HepG2 (cell line): ENCODE results near the gene ZDHHC14. TPM values are rescaled to one million over a fixed set of nuclear protein-coding genes. Genes with fewer than 3 reads are reported as not detected.
A peak's percentile ranks its signal among the peaks of the same experiment; 100 is the strongest.

ENCODE experiments used
- AGO1 ChIP-seq: fragments of 200-400 bp; formaldehyde crosslinking; IDR thresholded peaks from 2 replicates; pipeline ENCODE4 v1.6.1; 2017; ENCODE audit warnings: mild to moderate bottlenecking, low read depth, low read length, moderate library complexity; ENCODE audit not compliant: poor library complexity, severe bottlenecking
- DNMT3B ChIP-seq: conservative IDR thresholded peaks from 2 replicates; pipeline ENCODE4 v1.6.1; 2016; ENCODE audit warnings: missing biosample characterization, control low read depth
- DPF2 ChIP-seq: sonication (generic); formaldehyde crosslinking; IDR thresholded peaks from 2 replicates; pipeline ENCODE4 v1.4.0; 2020; ENCODE audit warnings: mild to moderate bottlenecking, low read depth, missing genetic modification reagents, borderline replicate concordance
- HOXA7 ChIP-seq: sonication (generic); formaldehyde crosslinking; IDR thresholded peaks from 2 replicates; pipeline ENCODE4 v1.8.1; 2022; ENCODE audit warnings: mild to moderate bottlenecking, missing genetic modification reagents, moderate library complexity
- HOXD1 ChIP-seq: sonication (generic); formaldehyde crosslinking; IDR thresholded peaks from 2 replicates; pipeline ENCODE4 v1.5.0; 2020; ENCODE audit warnings: missing genetic modification reagents
- KLF13 ChIP-seq: sonication (generic); formaldehyde crosslinking; IDR thresholded peaks from 2 replicates; pipeline ENCODE4 v1.4.0; 2020; ENCODE audit warnings: mild to moderate bottlenecking, missing genetic modification reagents
- KMT2A ChIP-seq: sonication (generic); formaldehyde crosslinking; IDR thresholded peaks from 2 replicates; pipeline ENCODE4 v1.4.0; 2020; ENCODE audit warnings: missing genetic modification reagents
- MED13 ChIP-seq: sonication (generic); formaldehyde crosslinking; IDR thresholded peaks from 2 replicates; pipeline ENCODE4 v1.5.0; 2020; ENCODE audit warnings: missing genetic modification reagents
- PRMT3 ChIP-seq: sonication (generic); formaldehyde crosslinking; IDR thresholded peaks from 2 replicates; pipeline ENCODE4 v1.8.1; 2022; ENCODE audit warnings: low read depth, mild to moderate bottlenecking, moderate library complexity, missing genetic modification reagents, borderline replicate concordance
- TCF7 ChIP-seq: sonication (generic); IDR thresholded peaks from 2 replicates; pipeline ENCODE4 v1.6.1; 2016; ENCODE audit warnings: antibody characterized with exemption, low read depth
- TRIM24 ChIP-seq: sonication (generic); formaldehyde crosslinking; IDR thresholded peaks from 2 replicates; pipeline ENCODE4 v1.8.0; 2022; ENCODE audit warnings: mild to moderate bottlenecking, missing genetic modification reagents
- YY1 ChIP-seq: IDR thresholded peaks from 2 replicates; pipeline ENCODE4 v1.6.1; 2011; ENCODE audit warnings: low read length, low read depth, moderate library complexity, mild to moderate bottlenecking; ENCODE audit not compliant: insufficient read depth, insufficient replicate concordance
- ZMYM3 ChIP-seq: sonication (generic); formaldehyde crosslinking; IDR thresholded peaks from 2 replicates; pipeline ENCODE4 v1.5.1; 2020; ENCODE audit warnings: mild to moderate bottlenecking, missing genetic modification reagents
- ZNF292 ChIP-seq: sonication (generic); formaldehyde crosslinking; IDR thresholded peaks from 2 replicates; pipeline ENCODE4 v1.8.1; 2022; ENCODE audit warnings: mild to moderate bottlenecking, low read depth, missing genetic modification reagents, borderline replicate concordance
- ZNF296 ChIP-seq: sonication (generic); formaldehyde crosslinking; conservative IDR thresholded peaks from 2 replicates; pipeline ENCODE4 v1.5.0; 2020; ENCODE audit warnings: mild to moderate bottlenecking, missing genetic modification reagents
- ZNF543 ChIP-seq: sonication (generic); formaldehyde crosslinking; IDR thresholded peaks from 2 replicates; pipeline ENCODE4 v1.4.0; 2020; ENCODE audit warnings: mild to moderate bottlenecking, missing genetic modification reagents
- ZNF552 ChIP-seq: sonication (generic); formaldehyde crosslinking; IDR thresholded peaks from 2 replicates; pipeline ENCODE4 v1.9.0; 2022; ENCODE audit warnings: missing genetic modification reagents, mild to moderate bottlenecking, borderline replicate concordance
- polyA plus RNA-seq, 8 experiments: library from polyadenylated mRNA; depleted of rRNA in 3 of 8; stranded (reverse) in 7 of 8; unstranded in 1 of 8; fragments of >200 nt; fragmentation: Illumina TruSeq in 4 of 8; extraction: Trizol in 4 of 8; gene quantifications; 2 replicates each; pipeline versions ENCODE4 v1.2.1 to v1.2.3, GENCODE V29; 2011 to 2016; ENCODE audit warnings: low read depth in 4 of 8, missing spikeins in 1 of 8, mixed read lengths in 1 of 8; ENCODE audit not compliant: insufficient read depth in 1 of 8
- total RNA-seq, 5 experiments: library from RNA; depleted of rRNA; stranded (reverse); fragments of >200 nt; fragmentation: Illumina TruSeq; extraction: Trizol; gene quantifications; 2 replicates each; pipeline ENCODE4 v1.2.3, GENCODE V29; 2016; ENCODE audit warnings: low read depth in 1 of 5
- TF ChIP-seq, protein P1 (sequence below): IDR thresholded peaks from 2 replicates; pipeline ENCODE4 v1.6.1; 2016; ENCODE audit warnings: missing compliant biosample characterization, missing genetic modification reagents, borderline replicate concordance
- TF ChIP-seq, protein P2 (sequence below): sonication (generic); formaldehyde crosslinking; IDR thresholded peaks from 2 replicates; pipeline ENCODE4 v1.8.1; 2023; ENCODE audit warnings: missing genetic modification reagents, mild to moderate bottlenecking, borderline replicate concordance
- TF ChIP-seq, protein P3 (sequence below): sonication (generic); formaldehyde crosslinking; conservative IDR thresholded peaks from 2 replicates; pipeline ENCODE4 v1.4.0; 2020; ENCODE audit warnings: mild to moderate bottlenecking, missing genetic modification reagents, moderate library complexity
- TF ChIP-seq, protein P4 (sequence below): sonication (generic); formaldehyde crosslinking; IDR thresholded peaks from 2 replicates; pipeline ENCODE4 v1.4.0; 2020; ENCODE audit warnings: missing genetic modification reagents, mild to moderate bottlenecking, borderline replicate concordance

ZDHHC14 gene
- total and polyA plus RNA-seq, 2 of the 13 experiments (the other 11 are each of a cell fraction or from before 2014, with no cell fraction given): 3.7 to 9.5 TPM

DNA sequence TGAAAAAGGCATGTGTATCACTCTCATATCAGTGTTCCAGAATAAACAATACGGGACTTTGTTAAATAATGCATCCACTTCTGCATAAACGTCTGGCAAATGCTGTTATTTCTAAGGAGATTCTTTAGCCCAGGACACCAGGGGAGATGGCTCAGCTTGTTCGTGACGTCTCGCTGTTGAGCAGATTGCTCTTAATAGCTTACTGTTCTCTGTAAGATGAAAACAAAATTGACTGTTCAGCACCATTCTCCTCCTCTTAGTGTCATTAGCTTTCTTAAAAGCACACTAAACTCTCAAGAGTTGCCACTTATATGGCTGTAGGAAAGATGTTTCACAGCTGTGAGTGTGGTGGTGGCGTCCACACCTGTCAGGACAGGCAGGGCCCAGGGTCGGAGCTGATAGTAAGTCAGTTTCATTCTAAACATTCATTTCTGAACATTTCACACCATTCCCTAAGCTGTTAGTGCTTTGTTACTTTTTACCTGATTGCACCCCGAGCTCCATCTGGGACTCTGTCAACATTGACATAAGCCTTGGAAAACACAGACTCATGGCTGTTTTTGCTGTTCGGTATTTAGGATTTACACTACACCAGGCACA lies 132.1 kb downstream of the ZDHHC14 start (continued):
- TF ChIP-seq, protein P1, sequence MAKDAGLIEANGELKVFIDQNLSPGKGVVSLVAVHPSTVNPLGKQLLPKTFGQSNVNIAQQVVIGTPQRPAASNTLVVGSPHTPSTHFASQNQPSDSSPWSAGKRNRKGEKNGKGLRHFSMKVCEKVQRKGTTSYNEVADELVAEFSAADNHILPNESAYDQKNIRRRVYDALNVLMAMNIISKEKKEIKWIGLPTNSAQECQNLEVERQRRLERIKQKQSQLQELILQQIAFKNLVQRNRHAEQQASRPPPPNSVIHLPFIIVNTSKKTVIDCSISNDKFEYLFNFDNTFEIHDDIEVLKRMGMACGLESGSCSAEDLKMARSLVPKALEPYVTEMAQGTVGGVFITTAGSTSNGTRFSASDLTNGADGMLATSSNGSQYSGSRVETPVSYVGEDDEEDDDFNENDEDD: no peak
- TF ChIP-seq TCF7 (peak; percentile 72), PRMT3 (no peak), ZNF543 (CRISPR knock-in tag) (0 out of 2 replicates have a peak, but pooled peaks have one; percentile 42), HOXA7 (CRISPR knock-in tag) (no peak), KLF13 (CRISPR knock-in tag) (no peak), ZMYM3 (no peak), HOXD1 (CRISPR knock-in tag) (no peak), DNMT3B (CRISPR knock-in tag) (no peak), ZNF296 (CRISPR knock-in tag) (no peak), DPF2 (CRISPR knock-in tag) (peak; percentile 82), AGO1 (no peak), KMT2A (CRISPR knock-in tag) (peak; percentile 66), MED13 (no peak), YY1 (no peak), ZNF292 (peak; percentile 90; the same call in 1 of the 2 replicates), ZNF552 (CRISPR knock-in tag) (no peak), TRIM24 (CRISPR knock-in tag) (no peak)
- TF ChIP-seq, protein P2, sequence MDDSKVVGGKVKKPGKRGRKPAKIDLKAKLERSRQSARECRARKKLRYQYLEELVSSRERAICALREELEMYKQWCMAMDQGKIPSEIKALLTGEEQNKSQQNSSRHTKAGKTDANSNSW (CRISPR knock-in tag): no peak
- TF ChIP-seq, protein P3, sequence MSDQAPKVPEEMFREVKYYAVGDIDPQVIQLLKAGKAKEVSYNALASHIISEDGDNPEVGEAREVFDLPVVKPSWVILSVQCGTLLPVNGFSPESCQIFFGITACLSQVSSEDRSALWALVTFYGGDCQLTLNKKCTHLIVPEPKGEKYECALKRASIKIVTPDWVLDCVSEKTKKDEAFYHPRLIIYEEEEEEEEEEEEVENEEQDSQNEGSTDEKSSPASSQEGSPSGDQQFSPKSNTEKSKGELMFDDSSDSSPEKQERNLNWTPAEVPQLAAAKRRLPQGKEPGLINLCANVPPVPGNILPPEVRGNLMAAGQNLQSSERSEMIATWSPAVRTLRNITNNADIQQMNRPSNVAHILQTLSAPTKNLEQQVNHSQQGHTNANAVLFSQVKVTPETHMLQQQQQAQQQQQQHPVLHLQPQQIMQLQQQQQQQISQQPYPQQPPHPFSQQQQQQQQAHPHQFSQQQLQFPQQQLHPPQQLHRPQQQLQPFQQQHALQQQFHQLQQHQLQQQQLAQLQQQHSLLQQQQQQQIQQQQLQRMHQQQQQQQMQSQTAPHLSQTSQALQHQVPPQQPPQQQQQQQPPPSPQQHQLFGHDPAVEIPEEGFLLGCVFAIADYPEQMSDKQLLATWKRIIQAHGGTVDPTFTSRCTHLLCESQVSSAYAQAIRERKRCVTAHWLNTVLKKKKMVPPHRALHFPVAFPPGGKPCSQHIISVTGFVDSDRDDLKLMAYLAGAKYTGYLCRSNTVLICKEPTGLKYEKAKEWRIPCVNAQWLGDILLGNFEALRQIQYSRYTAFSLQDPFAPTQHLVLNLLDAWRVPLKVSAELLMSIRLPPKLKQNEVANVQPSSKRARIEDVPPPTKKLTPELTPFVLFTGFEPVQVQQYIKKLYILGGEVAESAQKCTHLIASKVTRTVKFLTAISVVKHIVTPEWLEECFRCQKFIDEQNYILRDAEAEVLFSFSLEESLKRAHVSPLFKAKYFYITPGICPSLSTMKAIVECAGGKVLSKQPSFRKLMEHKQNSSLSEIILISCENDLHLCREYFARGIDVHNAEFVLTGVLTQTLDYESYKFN (CRISPR knock-in tag): peak; percentile 96
- TF ChIP-seq, protein P4, sequence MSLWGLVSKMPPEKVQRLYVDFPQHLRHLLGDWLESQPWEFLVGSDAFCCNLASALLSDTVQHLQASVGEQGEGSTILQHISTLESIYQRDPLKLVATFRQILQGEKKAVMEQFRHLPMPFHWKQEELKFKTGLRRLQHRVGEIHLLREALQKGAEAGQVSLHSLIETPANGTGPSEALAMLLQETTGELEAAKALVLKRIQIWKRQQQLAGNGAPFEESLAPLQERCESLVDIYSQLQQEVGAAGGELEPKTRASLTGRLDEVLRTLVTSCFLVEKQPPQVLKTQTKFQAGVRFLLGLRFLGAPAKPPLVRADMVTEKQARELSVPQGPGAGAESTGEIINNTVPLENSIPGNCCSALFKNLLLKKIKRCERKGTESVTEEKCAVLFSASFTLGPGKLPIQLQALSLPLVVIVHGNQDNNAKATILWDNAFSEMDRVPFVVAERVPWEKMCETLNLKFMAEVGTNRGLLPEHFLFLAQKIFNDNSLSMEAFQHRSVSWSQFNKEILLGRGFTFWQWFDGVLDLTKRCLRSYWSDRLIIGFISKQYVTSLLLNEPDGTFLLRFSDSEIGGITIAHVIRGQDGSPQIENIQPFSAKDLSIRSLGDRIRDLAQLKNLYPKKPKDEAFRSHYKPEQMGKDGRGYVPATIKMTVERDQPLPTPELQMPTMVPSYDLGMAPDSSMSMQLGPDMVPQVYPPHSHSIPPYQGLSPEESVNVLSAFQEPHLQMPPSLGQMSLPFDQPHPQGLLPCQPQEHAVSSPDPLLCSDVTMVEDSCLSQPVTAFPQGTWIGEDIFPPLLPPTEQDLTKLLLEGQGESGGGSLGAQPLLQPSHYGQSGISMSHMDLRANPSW (CRISPR knock-in tag): peak; percentile 84; the same call in 1 of the 2 replicates
